ENCODE results near the gene NAV1.

The NAV1 gene

GRCh38 chr1:201501144-201501543, 37.8 kb upstream of the NAV1 start:
- peak overlapping the region; percentile 88 for H3K27ac ChIP-seq
- TF ChIP-seq, protein P1, sequence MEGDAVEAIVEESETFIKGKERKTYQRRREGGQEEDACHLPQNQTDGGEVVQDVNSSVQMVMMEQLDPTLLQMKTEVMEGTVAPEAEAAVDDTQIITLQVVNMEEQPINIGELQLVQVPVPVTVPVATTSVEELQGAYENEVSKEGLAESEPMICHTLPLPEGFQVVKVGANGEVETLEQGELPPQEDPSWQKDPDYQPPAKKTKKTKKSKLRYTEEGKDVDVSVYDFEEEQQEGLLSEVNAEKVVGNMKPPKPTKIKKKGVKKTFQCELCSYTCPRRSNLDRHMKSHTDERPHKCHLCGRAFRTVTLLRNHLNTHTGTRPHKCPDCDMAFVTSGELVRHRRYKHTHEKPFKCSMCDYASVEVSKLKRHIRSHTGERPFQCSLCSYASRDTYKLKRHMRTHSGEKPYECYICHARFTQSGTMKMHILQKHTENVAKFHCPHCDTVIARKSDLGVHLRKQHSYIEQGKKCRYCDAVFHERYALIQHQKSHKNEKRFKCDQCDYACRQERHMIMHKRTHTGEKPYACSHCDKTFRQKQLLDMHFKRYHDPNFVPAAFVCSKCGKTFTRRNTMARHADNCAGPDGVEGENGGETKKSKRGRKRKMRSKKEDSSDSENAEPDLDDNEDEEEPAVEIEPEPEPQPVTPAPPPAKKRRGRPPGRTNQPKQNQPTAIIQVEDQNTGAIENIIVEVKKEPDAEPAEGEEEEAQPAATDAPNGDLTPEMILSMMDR (conservative IDR thresholded peaks at IDR 0.05) = no peak

DNA sequence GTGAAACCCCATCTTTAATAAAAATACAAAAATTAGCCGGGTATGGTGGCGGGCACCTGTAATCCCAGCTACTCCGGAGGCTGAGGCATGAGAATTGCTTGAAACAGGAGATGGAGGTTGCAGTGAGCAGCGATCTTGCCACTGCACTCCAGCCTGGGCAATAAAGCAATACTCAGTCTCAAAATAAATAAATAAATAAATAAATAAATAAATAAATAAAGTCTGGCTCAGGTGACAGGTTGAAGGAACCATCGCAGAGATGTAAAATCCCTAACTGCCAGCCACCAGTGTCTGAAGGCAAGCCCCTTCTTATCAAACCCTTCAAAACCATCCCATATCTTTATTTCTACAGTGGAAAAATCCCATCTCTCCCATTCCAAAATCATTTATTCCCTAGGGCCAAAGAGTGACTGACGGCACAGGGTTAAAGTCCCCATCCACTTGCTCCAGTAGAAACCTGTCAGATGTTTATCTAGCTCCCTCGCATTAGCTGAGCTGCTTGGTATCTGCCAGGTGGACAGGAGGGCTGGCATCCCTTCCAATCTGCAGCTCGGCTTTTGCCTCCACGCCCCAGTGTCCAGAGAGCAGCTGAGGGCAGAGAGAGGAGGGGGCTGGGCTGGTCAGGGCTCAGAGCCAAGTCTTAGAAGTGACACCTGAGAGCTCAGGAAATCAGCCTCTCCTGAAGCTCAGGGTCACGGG, 37.0 kb upstream of the NAV1 start:
- peak overlapping the region; percentile 88 for H3K27ac ChIP-seq
- TF ChIP-seq, protein P1 (conservative IDR thresholded peaks at IDR 0.05) = no peak

GRCh38 chr1:201502511-201502857, 36.4 kb upstream of the NAV1 start:
- TF ChIP-seq, protein P1 (conservative IDR thresholded peaks at IDR 0.05) = no peak
- H3K27ac ChIP-seq = peak overlapping the region; percentile 88

GRCh38 chr1:201503397-201504176, 35.3 kb upstream of the NAV1 start:
- TF ChIP-seq, protein P1 (conservative IDR thresholded peaks at IDR 0.05) = no peak
- H3K27ac ChIP-seq = peak overlapping the region; percentile 88

- peak overlapping the region; percentile 88 for H3K27ac ChIP-seq
- TF ChIP-seq, protein P1 (conservative IDR thresholded peaks at IDR 0.05) = no peak
These were observed 34.7 kb upstream of the NAV1 start for GRCh38 chr1:201504179-201504631.

GRCh38 chr1:201504799-201505502, 34.0 kb upstream of the NAV1 start:
- peak overlapping the region; percentile 88 for H3K27ac ChIP-seq
- TF ChIP-seq, protein P1 (conservative IDR thresholded peaks at IDR 0.05) = no peak

DNA sequence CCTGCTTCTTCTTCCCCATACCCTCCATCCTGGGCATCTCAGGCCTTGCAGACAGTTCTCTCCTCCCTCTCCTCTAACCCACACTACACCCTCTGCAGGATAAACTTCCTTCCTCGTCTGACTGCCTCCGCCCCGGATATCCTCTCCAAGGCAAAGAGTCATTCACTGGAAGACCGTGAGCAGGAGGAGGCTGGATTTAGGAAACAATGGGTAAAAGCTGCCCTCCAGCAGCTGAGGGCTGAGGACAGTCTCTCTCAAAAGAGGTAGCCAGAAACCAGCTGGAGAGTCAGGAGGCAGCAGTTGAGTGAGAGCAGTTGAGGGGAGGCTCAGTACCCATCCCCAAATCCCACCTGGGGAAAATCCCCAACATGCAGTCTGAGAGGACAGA, 33.4 kb upstream of the NAV1 start:
- TF ChIP-seq, protein P1 (conservative IDR thresholded peaks at IDR 0.05) = no peak
- peak overlapping the region; percentile 88 for H3K27ac ChIP-seq
